Fibroblast of skin of back (primary cell): ENCODE measurements around the gene UBE2U. TPM values are rescaled to one million over a fixed set of nuclear protein-coding genes. Genes with fewer than 3 reads are reported as not detected.

ENCODE experiments used
- DNase-seq: peaks from one replicate; pipeline ENCODE4 v3.0.0-alpha.2; 2013
- polyA plus RNA-seq, 2 experiments: library from polyadenylated mRNA; unstranded; fragments of 120-200 nt; gene quantifications; one replicate each; pipeline ENCODE4 v1.2.1, GENCODE V29; 2013; ENCODE audit not compliant: insufficient read length in 2 of 2

Gene UBE2U, protein sequence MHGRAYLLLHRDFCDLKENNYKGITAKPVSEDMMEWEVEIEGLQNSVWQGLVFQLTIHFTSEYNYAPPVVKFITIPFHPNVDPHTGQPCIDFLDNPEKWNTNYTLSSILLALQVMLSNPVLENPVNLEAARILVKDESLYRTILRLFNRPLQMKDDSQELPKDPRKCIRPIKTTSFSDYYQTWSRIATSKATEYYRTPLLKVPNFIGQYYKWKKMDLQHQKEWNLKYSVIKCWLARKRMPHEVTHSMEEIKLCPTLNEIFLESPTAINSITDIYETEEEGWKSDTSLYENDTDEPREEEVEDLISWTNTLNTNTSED
- polyA plus RNA-seq (2013, experiment 1 of 2; ENCODE audit: insufficient read length) = not detected
- not detected for polyA plus RNA-seq (2013, experiment 2 of 2; ENCODE audit: insufficient read length)

DNA sequence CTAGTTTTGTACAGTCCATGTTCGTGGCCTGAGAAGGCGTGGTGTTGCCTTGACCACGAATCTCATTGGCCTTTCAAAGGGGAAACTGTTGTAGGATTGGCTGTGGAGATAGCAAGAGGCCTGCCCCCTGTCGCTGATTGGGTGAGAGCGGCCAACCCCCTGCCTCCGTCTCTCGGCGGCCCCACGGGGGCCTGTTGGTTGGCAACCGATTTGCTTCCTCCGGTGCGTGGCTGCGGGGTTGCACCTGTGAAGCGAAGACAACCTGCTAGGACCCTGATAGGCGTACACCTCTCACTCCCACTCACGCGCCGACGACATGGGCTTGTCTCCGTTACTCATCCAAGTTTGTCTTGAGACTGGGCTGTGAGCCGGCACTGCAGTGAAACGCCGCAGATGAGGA lies at the start of gene UBE2U:
TSS of gene UBE2U (plus strand) at position 204 of the 400 bp plus-strand sequence. CDS start 428 bp downstream, outside the sequence.
- no peak for DNase-seq

- DNase-seq = no peak
Observed at GRCh38 chr1:64155278-64155677, 48.1 kb upstream of the UBE2U start.

DNA sequence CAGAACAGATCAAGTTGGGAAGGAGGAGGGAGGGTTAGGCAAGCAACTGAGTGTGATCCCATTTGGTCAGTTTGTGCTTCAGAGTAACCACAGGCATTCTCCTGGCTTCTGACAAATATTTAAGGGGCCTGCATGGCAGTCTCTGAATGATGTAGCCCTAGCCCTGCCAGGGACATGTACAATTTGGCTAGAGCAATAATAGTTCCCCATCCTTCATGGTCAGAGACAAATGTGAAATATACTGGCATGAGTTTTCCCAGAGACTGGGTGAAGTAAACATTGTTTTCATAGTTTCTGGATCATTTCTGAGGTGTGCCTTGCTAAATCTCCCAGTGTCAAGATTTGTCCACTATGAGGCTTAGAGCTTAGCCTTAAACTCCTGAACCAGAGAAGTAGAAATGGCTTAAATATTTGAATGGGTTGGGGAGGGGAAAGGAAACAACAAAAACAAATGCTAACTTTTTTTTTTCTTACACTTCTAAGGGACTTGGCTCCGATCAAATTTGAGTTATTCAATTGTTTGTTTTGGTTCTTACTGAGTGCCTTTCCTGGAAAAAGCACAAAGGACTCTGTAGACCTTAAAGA lies 42.0 kb upstream of the UBE2U start:
- peak; percentile 75 for DNase-seq

- no peak for DNase-seq
Observed at GRCh38 chr1:64162151-64162550, 41.3 kb upstream of the UBE2U start.

DNA sequence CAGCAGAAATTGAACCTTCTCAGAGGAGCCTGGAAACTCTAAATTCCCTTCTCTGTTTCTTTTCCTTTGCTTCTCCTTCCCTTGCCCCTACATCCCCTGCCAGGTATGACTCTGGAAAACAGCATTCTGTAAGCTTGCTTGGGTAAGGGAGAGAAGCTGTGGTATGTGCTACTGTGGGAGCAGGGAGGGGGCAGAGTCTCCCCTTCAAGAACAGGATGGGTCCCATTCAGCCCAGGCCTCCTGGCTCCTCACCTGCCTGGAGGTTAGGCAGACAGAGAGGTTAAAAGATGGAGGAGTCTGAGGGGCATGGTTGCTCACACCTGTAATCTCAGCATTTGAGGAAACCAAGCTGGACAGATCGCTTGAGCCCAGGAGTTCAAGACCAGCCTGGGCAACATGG lies 40.6 kb upstream of the UBE2U start:
- DNase-seq = no peak

- DNase-seq = no peak
Observed at GRCh38 chr1:64163431-64163830, 40.0 kb upstream of the UBE2U start.

GRCh38 chr1:64163970-64164369 lies 39.5 kb upstream of the UBE2U start:
- DNase-seq = peak; percentile 69

DNA sequence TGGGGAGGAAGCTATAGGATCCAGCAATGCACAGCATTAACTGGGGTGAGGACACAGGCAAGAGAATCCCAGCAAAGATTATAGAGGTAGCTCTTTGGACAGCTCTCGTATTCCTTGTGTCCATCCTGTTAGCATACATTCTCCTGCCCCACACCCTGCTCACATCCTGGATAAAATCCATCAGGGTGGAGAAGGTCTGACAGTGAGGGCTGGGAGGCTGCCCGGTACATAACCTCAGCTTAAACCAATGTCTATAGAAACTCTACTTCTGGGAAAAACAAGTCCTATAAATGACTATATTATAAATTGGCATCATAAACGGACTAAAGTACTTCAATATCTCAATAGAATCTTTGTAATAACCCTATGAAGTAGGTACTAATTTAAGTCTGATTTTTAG lies 36.8 kb upstream of the UBE2U start:
- DNase-seq = no peak

GRCh38 chr1:64167176-64167575 lies 36.2 kb upstream of the UBE2U start:
- DNase-seq = peak; percentile 50

GRCh38 chr1:64171246-64171645 lies 32.2 kb upstream of the UBE2U start:
- no peak for DNase-seq

DNA sequence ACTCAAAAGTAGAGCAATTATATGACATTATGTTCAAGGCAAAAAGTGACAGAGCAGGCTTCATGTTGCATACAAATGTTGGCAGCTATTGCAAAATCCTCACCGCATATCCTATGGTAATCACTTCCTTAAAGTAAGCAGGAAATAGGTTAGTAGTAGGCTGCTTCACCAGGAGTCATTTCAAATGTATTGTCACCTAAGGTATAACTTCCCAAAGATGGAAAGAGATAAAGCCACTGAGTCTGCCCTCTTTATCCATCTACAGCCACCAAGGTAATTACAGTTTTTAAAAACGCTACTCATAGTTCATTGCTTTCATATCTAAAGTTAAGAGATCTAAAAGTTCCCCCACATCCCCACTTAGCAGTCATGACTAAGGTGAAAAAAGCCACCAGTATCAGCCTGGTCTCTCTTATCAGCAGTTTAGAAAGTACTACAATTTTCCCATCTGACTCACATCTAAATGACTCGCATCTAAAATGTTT lies 31.6 kb upstream of the UBE2U start:
- DNase-seq = peak; percentile 82

DNA sequence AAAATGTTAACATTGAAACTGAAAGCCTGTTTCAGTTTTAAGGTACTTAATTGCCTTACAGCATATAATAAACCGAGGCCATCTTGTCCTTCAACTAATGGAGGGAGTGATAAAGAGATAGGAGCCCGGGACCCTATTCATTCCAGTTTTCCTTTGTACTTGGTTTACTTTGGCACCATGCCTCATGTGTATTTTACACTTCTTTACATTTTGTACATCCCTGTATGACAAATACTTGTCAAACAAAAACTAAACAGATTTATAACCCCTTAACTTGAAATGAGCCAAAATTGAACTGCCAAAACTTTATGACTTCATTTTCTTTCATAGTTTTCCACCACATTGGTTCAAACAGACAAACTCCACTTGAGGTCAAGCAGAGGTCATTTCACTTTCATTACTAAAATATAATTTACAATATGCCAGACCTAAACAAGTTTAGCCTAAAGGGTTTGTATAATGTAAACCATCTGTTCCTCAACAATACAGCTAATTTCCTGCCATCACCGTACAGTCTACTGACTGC lies 30.9 kb upstream of the UBE2U start:
- peak; percentile 44 for DNase-seq

- DNase-seq = no peak
Observed at GRCh38 chr1:64173336-64173940, 30.0 kb upstream of the UBE2U start.

DNA sequence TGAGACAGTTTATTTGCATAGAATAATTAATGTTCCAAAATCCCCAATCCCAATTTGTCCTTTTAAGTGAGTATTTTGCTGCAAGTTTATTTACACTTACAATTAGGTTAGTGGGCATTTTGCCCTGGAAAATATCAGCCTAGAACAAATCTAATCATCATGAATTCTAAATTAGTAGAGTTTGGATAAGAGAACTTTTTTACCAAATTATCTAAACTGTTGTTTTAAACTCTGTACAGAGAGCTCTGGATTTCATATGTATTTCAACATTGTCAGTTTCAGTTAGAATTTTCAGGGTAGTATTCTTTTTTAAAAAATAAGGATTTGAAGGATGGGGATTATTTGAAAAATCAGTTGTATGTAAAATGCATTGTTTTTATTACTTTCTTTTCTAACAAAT lies 27.8 kb upstream of the UBE2U start:
- no peak for DNase-seq

GRCh38 chr1:64176659-64177058 lies 26.8 kb upstream of the UBE2U start:
- DNase-seq = no peak

DNA sequence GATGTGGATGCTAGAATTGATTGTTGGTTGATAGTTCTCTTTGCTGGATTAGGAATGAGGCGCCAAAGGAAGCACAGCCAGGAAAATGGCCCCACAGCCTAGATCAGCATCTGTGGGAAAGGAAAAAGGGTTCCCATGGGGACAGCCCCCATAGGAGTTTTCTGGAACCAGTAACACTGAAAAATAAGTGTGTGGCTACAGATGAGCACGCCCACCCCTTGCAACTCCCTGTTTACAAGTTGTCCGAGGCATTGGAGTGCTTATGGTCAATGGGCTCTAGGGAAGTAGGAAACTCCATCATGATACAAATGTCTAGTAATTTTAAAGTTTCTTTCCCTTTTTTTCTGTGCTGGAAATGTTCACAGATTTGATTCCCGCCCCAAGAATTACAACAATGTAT lies 23.8 kb upstream of the UBE2U start:
- DNase-seq = no peak

DNA sequence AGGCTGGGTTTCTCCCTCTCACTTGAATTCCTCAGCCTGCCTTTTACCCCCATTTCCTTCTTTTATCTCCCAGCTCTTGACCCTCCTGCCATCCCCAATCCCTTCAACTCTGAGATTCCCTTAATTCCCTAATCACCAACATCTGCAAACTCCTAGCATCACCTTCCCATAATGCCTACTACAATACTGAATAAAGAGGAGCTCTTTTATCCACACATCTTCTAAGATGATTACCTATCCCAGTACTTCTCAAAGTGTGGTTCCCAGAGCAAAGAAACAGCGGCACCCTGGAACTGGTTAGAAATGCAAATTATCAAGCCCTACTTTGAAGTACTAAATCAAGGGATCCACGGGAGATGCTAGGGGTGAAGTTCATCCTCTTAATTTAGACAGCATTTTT lies 21.2 kb upstream of the UBE2U start:
- DNase-seq = no peak

- no peak for DNase-seq
Observed at GRCh38 chr1:64183395-64184002, 19.9 kb upstream of the UBE2U start.

- no peak for DNase-seq
Observed at GRCh38 chr1:64184003-64184440, 19.4 kb upstream of the UBE2U start.

- no peak for DNase-seq
Observed at GRCh38 chr1:64186138-64186897, 17.1 kb upstream of the UBE2U start.

- DNase-seq = no peak
Observed at GRCh38 chr1:64186898-64187280, 16.5 kb upstream of the UBE2U start.

- DNase-seq = no peak
Observed at GRCh38 chr1:64187646-64188045, 15.8 kb upstream of the UBE2U start.
